Natural killer cell (primary cell): ENCODE measurements around the gene SMC2. TPM values are rescaled to one million over a fixed set of nuclear protein-coding genes. Genes with fewer than 3 reads are reported as not detected.

ENCODE experiments used
- ATAC-seq, 3 donors: fragments of 150-1000 bp in 2 of 3; fragments of 200-7000 bp in 1 of 3; cut with Tn5 transposase; 1 replicate in 1 of 3; 2 replicates in 2 of 3; pipeline ENCODE4 v1.10.0; 2021; ENCODE audit warnings: mild to moderate bottlenecking in 2 of 3, moderate library complexity in 2 of 3
- DNase-seq, 2 donors: peaks; one replicate each; pipeline versions ENCODE4 v3.0.0 to v3.0.0-alpha.2; 2013 to 2021; ENCODE audit warnings: mixed read lengths in 1 of 2
- H3K27ac ChIP-seq: one replicate; pipeline ENCODE4 v1.5.1; 2013; ENCODE audit warnings: mild to moderate bottlenecking, low read length
- H3K27me3 ChIP-seq: one replicate; pipeline ENCODE4 v1.6.1; 2013; ENCODE audit warnings: low read length; ENCODE audit not compliant: control insufficient read depth, insufficient read depth
- H3K36me3 ChIP-seq: one replicate; pipeline ENCODE4 v1.6.1; 2013; ENCODE audit warnings: low read length; ENCODE audit not compliant: control insufficient read depth, insufficient read depth
- H3K4me1 ChIP-seq: one replicate; pipeline ENCODE4 v1.6.1; 2013; ENCODE audit warnings: low read length; ENCODE audit not compliant: control insufficient read depth, insufficient read depth
- H3K4me3 ChIP-seq: one replicate; pipeline ENCODE4 v1.5.1; 2013; ENCODE audit warnings: low read length
- H3K9me3 ChIP-seq: one replicate; pipeline ENCODE4 v1.6.1; 2013; ENCODE audit warnings: low read length; ENCODE audit not compliant: control insufficient read depth, insufficient read depth
- H3K27ac Mint-ChIP-seq, 2 donors: one replicate each; pipeline ENCODE4 v1.8.0; 2022; ENCODE audit warnings: mild to moderate bottlenecking in 2 of 2, mixed read lengths in 2 of 2, moderate library complexity in 1 of 2
- H3K27me3 Mint-ChIP-seq, 2 donors: one replicate each; pipeline ENCODE4 v1.8.0; 2022; ENCODE audit warnings: low read depth in 2 of 2, mixed read lengths in 2 of 2
- H3K36me3 Mint-ChIP-seq: one replicate; pipeline ENCODE4 v1.8.0; 2022; ENCODE audit warnings: mixed read lengths
- H3K4me1 Mint-ChIP-seq, 2 donors: one replicate each; pipeline ENCODE4 v1.8.0; 2022; ENCODE audit warnings: mixed read lengths in 2 of 2
- H3K4me3 Mint-ChIP-seq: one replicate; pipeline ENCODE4 v1.8.0; 2022; ENCODE audit warnings: mild to moderate bottlenecking, moderate library complexity, mixed read lengths
- H3K9me3 Mint-ChIP-seq, 2 donors: one replicate each; pipeline ENCODE4 v1.8.0; 2022; ENCODE audit warnings: mixed read lengths in 2 of 2
- CTCF ChIP-seq: fragments of 200-600 bp; IDR thresholded peaks from one replicate; pipeline ENCODE4 v1.8.0; 2022; ENCODE audit warnings: antibody characterized with exemption
- WGBS: methylation state at CpG from one replicate; pipeline ENCODE4 v1.1.7; 2013; ENCODE audit warnings: missing lambda C conversion rate; ENCODE audit not compliant: insufficient coverage; 5-methylcytosine and 5-hydroxymethylcytosine counted together
- intact Hi-C: fragments of 100-400 bp; cut with micrococcal nuclease; formaldehyde crosslinking; loops from one replicate; pipeline ENCODE4 v1.14.2; 2022
- total RNA-seq, 4 donors: library from RNA; stranded (reverse); fragments of 120-200 nt in 1 of 4; gene quantifications; one replicate each; pipeline versions ENCODE4 v1.2.3 to v1.2.4, GENCODE V29; 2013 to 2022

Gene SMC2
- total RNA-seq, 3 donors from 2014 or later (not counting 1 experiment from before 2014, with no cell fraction given) = 6.7 to 9.9 (median 9.5) TPM

- ATAC-seq (no peak), DNase-seq (peak in 1 of 2 donors; percentile 7)
- no peak for TF ChIP-seq CTCF
- no peaks in the 10 kb centered on the region for H3K9me3 Mint-ChIP-seq
- no peaks in the 10 kb centered on the region for H3K9me3 ChIP-seq
- peaks cover 7 to 22% of the 10 kb centered on the region in 2 donors for H3K27me3 Mint-ChIP-seq
- H3K36me3 Mint-ChIP-seq = no peaks in the 10 kb centered on the region
- WGBS = 35% methylated on average over 11 of the region's 12 CpGs
- peak overlapping the region; percentile 95 for H3K27ac Mint-ChIP-seq
- H3K27ac ChIP-seq = peak overlapping the region; percentile 95
- peaks cover 17 to 34% of the 10 kb centered on the region in 2 donors for H3K4me1 Mint-ChIP-seq
- H3K36me3 ChIP-seq = no peaks in the 10 kb centered on the region
- peak overlapping the region; percentile 77 for H3K4me3 ChIP-seq
- peak overlapping the region; percentile 98 for H3K4me3 Mint-ChIP-seq
- peaks cover 6% of the 10 kb centered on the region for H3K4me1 ChIP-seq
- no peaks in the 10 kb centered on the region for H3K27me3 ChIP-seq
- intact Hi-C loops = loop anchor here (5.0 to 10.0 kb wide), 3 partner anchors 652 to 1152 kb away; partner anchors contain the start of genes NIPSNAP3A and SLC44A1
Observed at GRCh38 chr9:104092875-104093600, 1.1 kb upstream of the SMC2 start.

GRCh38 chr9:104094534-104095015 is 466 bp downstream of the SMC2 start:
- H3K4me1 ChIP-seq = peaks cover 6% of the 10 kb centered on the region
- peak overlapping the region; percentile 77 for H3K4me3 ChIP-seq
- no peaks in the 10 kb centered on the region for H3K36me3 Mint-ChIP-seq
- no peak for TF ChIP-seq CTCF
- peak overlapping the region; percentile 98 for H3K4me3 Mint-ChIP-seq
- intact Hi-C loops = loop anchor here (5.0 to 10.0 kb wide), 3 partner anchors 650 to 1150 kb away; partner anchors contain the start of genes NIPSNAP3A and SLC44A1
- H3K9me3 ChIP-seq = no peaks in the 10 kb centered on the region
- no peaks in the 10 kb centered on the region for H3K27me3 ChIP-seq
- peak overlapping the region; percentile 95 for H3K27ac Mint-ChIP-seq
- peaks cover 17 to 34% of the 10 kb centered on the region in 2 donors for H3K4me1 Mint-ChIP-seq
- under 1% methylated on average over 18 of the region's 18 CpGs for WGBS
- no peak overlapping the region for H3K27ac ChIP-seq
- ATAC-seq (no peak), DNase-seq (no peak)
- H3K27me3 Mint-ChIP-seq = peaks cover 0 to 8% of the 10 kb centered on the region in 2 donors
- H3K36me3 ChIP-seq = no peaks in the 10 kb centered on the region
- no peaks in the 10 kb centered on the region for H3K9me3 Mint-ChIP-seq

GRCh38 chr9:104099630-104100029 is 5.5 kb downstream of the SMC2 start:
- Mint-ChIP-seq H3K4me1 (peaks cover 6 to 20% of the 10 kb centered on the region in 2 donors), H3K4me3 (no peak overlapping the region), H3K27me3 (no peaks in the 10 kb centered on the region), H3K9me3 (no peaks in the 10 kb centered on the region), H3K36me3 (peaks cover 26% of the 10 kb centered on the region), H3K27ac (no peak overlapping the region)
- intact Hi-C loops = loop anchor here (10.0 kb wide), 2 partner anchors 645 to 1145 kb away; partner anchors contain the start of genes NIPSNAP3A and SLC44A1
- TF ChIP-seq CTCF = no peak
- Histone ChIP-seq H3K27ac (no peak overlapping the region), H3K27me3 (no peaks in the 10 kb centered on the region), H3K4me1 (peaks cover 2% of the 10 kb centered on the region), H3K9me3 (no peaks in the 10 kb centered on the region), H3K4me3 (no peak overlapping the region), H3K36me3 (peaks cover 37% of the 10 kb centered on the region)
- no CpG with 5 or more reads among the region's 1 CpG for WGBS
- ATAC-seq = no peak
- DNase-seq = no peak
